NT2/D1 (cell line): ENCODE measurements around the gene PCSK2.

Source experiments
- YY1 ChIP-seq: IDR thresholded peaks from 2 replicates; pipeline ENCODE4 v1.6.1; 2011; ENCODE audit not compliant: insufficient read length, insufficient read depth
- ZNF274 ChIP-seq: IDR thresholded peaks from 2 replicates; pipeline ENCODE4 v1.6.1; 2011; ENCODE audit warnings: mild to moderate bottlenecking, low read depth, low read length

DNA sequence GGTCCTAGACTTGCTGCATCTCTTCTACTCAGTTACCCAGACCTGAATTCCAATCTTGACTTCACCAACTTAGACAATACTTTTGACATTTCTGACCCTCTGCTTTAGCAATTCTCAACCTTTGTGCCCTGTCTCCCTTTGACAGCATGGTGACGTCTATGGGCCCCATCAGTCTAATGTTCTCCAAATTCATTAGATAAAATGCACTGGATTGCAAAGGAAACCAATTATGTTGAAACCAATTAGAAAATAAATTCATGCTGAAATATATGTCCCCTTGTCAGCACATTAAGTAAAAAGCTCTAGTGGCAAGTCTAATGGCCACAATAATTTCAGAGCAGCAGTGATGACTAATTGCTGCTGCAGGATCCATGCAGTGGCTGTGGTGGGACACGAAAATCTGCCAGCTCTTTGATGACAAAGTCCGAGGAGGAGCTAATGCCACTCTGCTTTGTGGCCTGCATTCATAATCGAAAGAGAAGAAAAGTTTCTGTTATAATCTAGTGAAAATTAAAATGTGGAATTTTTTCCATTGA lies 240.3 kb downstream of the PCSK2 start:
- TF ChIP-seq YY1 (no peak), ZNF274 (no peak)
